HCT116 (cell line): ENCODE results near the gene PLEKHA5.

Source experiments
- ATF3 ChIP-seq: IDR thresholded peaks from 2 replicates; pipeline ENCODE4 v1.6.1; 2012
- CEBPB ChIP-seq: IDR thresholded peaks from 2 replicates; pipeline ENCODE4 v1.6.1; 2012; ENCODE audit warnings: low read depth
- CTCF ChIP-seq, 3 experiments: fragments of 200-600 bp in 1 of 3; sonication (generic) in 1 of 3; IDR thresholded peaks in 2 of 3; conservative IDR thresholded peaks in 1 of 3; 2 replicates each; pipeline ENCODE4 v1.5.1; 2012 to 2017; ENCODE audit warnings: low read depth in 2 of 3, low read length in 2 of 3, antibody characterized with exemption in 1 of 3, borderline replicate concordance in 1 of 3, control low read depth in 1 of 3, mild to moderate bottlenecking in 1 of 3, mixed read lengths in 1 of 3, mixed run types in 1 of 3, moderate library complexity in 1 of 3; ENCODE audit not compliant: insufficient read depth in 1 of 3
- EGR1 ChIP-seq: IDR thresholded peaks from 2 replicates; pipeline ENCODE4 v1.6.1; 2012; ENCODE audit warnings: low read depth
- EZH2 ChIP-seq: fragments of 200-600 bp; sonication (generic); IDR thresholded peaks from 2 replicates; pipeline ENCODE4 v1.6.1; 2017; ENCODE audit warnings: antibody characterized with exemption, mixed run types
- EZH2phosphoT487 ChIP-seq: fragments of 200-600 bp; IDR thresholded peaks from 2 replicates; pipeline ENCODE4 v1.6.1; 2018; ENCODE audit warnings: antibody characterized with exemption, borderline replicate concordance
- MAX ChIP-seq: IDR thresholded peaks from 2 replicates; pipeline ENCODE4 v1.6.1; 2012
- POLR2A ChIP-seq: IDR thresholded peaks from 2 replicates; pipeline ENCODE4 v1.7.0; 2011; ENCODE audit warnings: borderline replicate concordance; ENCODE audit not compliant: insufficient read depth, insufficient read length; ENCODE audit errors: extremely low read depth
- POLR2AphosphoS5 ChIP-seq: IDR thresholded peaks from 2 replicates; pipeline ENCODE4 v1.6.1; 2011; ENCODE audit warnings: mild to moderate bottlenecking, low read depth, low read length, moderate library complexity
- RAD21 ChIP-seq: IDR thresholded peaks from 2 replicates; pipeline ENCODE4 v1.6.1; 2012; ENCODE audit warnings: low read depth, mild to moderate bottlenecking
- REST ChIP-seq: IDR thresholded peaks from 2 replicates; pipeline ENCODE4 v1.6.1; 2012; ENCODE audit warnings: low read depth
- SP1 ChIP-seq: IDR thresholded peaks from 2 replicates; pipeline ENCODE4 v1.6.1; 2012; ENCODE audit warnings: low read depth
- SRF ChIP-seq: IDR thresholded peaks from 2 replicates; pipeline ENCODE4 v1.6.1; 2012; ENCODE audit warnings: low read depth
- YY1 ChIP-seq: IDR thresholded peaks from 2 replicates; pipeline ENCODE4 v1.6.1; 2011; ENCODE audit warnings: low read length, low read depth, moderate library complexity, mild to moderate bottlenecking; ENCODE audit not compliant: insufficient replicate concordance; ENCODE audit errors: extremely low read depth

- TF ChIP-seq POLR2A (no peak), SP1 (no peak), CTCF (IDR thresholded peaks at IDR 0.05 in 2 of 3, conservative IDR thresholded peaks at IDR 0.05 in 1 of 3; ENCODE audit: borderline replicate concordance in 1 of 3, insufficient read depth in 1 of 3, low read depth in 2 of 3, low read length in 2 of 3) (no peak), REST (no peak), YY1 (no peak), POLR2AphosphoS5 (no peak), ATF3 (no peak), EZH2phosphoT487 (no peak), MAX (no peak), SRF (no peak), CEBPB (no peak), EZH2 (no peak), RAD21 (no peak), EGR1 (no peak)
Observed at GRCh38 chr12:19168644-19169043, 39.1 kb downstream of the PLEKHA5 start.
